ENCODE measurements around the gene DLEC1. TPM values are rescaled to one million over a fixed set of nuclear protein-coding genes. Genes with fewer than 3 reads are reported as not detected.

Gene DLEC1
- polyA plus RNA-seq, 1 donor from 2014 or later, result 0.25 TPM

DNA sequence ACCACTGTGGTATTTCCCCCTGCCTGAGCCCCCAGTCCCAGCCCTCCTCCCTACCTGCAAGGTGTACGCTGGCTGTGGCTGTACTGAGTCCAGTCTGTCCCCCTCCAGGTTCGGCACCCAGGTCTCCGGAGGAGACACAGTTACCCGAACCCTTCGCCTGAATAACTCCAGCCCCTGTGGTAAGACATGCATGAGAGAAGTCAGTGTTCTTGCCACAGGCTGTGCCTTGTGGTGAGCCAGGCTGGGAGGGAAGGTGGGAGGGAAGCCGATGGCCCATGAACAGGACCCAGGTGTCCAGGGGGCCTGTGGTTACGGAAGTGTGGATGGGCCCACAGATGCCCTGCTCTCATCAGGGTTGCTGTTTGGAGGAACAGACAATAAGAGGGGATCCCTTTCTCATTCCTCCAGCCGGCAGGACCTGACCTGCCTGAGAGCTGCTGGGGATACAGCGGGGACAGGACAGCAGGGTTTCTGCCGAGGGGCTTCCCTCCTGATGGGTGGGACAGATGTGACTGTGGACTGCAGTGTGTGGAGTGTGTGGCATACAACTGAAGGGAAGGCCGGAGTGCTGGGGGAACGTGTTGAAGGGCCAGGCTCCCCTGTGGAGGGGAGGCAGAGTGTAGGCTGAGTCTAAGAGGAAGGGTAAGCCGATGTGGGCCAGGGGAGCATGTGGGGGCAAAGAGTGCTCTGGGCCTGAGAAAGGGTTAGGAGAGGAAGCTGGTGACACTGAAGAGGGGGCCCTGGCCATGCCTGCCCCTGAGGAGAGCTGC lies 76.1 kb downstream of the DLEC1 start:
- Histone ChIP-seq H3K27me3 (ENCODE audit: insufficient read depth, low read depth, low read length) (no peaks in the 10 kb centered on the region), H4K20me1 (ENCODE audit: insufficient read depth) (no peaks in the 10 kb centered on the region), H3K9ac (ENCODE audit: low read length) (no peak overlapping the region), H3F3A (ENCODE audit: insufficient read depth, low read length, poor library complexity, severe bottlenecking) (no peaks in the 10 kb centered on the region), H2AFZ (ENCODE audit: low read depth, low read length) (no peak overlapping the region), H3K4me3 (ENCODE audit: low read length) (no peak overlapping the region), H3K36me3 (ENCODE audit: insufficient read depth, low read length) (no peaks in the 10 kb centered on the region), H3K79me2 (replicated peaks; ENCODE audit: insufficient read depth, low read length) (no peaks in the 10 kb centered on the region), H3K4me2 (ENCODE audit: low read length) (no peak overlapping the region), H3K9me2 (ENCODE audit: insufficient read depth, low read length) (no peaks in the 10 kb centered on the region), H3K27ac (ENCODE audit: low read length) (no peak overlapping the region), H3K9me3 (ENCODE audit: low read length) (no peaks in the 10 kb centered on the region)
- TF ChIP-seq, protein P1, sequence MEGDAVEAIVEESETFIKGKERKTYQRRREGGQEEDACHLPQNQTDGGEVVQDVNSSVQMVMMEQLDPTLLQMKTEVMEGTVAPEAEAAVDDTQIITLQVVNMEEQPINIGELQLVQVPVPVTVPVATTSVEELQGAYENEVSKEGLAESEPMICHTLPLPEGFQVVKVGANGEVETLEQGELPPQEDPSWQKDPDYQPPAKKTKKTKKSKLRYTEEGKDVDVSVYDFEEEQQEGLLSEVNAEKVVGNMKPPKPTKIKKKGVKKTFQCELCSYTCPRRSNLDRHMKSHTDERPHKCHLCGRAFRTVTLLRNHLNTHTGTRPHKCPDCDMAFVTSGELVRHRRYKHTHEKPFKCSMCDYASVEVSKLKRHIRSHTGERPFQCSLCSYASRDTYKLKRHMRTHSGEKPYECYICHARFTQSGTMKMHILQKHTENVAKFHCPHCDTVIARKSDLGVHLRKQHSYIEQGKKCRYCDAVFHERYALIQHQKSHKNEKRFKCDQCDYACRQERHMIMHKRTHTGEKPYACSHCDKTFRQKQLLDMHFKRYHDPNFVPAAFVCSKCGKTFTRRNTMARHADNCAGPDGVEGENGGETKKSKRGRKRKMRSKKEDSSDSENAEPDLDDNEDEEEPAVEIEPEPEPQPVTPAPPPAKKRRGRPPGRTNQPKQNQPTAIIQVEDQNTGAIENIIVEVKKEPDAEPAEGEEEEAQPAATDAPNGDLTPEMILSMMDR (IDR thresholded peaks at IDR 0.05; ENCODE audit: poor library complexity, severe bottlenecking), result no peak
- TF ChIP-seq, protein P2, sequence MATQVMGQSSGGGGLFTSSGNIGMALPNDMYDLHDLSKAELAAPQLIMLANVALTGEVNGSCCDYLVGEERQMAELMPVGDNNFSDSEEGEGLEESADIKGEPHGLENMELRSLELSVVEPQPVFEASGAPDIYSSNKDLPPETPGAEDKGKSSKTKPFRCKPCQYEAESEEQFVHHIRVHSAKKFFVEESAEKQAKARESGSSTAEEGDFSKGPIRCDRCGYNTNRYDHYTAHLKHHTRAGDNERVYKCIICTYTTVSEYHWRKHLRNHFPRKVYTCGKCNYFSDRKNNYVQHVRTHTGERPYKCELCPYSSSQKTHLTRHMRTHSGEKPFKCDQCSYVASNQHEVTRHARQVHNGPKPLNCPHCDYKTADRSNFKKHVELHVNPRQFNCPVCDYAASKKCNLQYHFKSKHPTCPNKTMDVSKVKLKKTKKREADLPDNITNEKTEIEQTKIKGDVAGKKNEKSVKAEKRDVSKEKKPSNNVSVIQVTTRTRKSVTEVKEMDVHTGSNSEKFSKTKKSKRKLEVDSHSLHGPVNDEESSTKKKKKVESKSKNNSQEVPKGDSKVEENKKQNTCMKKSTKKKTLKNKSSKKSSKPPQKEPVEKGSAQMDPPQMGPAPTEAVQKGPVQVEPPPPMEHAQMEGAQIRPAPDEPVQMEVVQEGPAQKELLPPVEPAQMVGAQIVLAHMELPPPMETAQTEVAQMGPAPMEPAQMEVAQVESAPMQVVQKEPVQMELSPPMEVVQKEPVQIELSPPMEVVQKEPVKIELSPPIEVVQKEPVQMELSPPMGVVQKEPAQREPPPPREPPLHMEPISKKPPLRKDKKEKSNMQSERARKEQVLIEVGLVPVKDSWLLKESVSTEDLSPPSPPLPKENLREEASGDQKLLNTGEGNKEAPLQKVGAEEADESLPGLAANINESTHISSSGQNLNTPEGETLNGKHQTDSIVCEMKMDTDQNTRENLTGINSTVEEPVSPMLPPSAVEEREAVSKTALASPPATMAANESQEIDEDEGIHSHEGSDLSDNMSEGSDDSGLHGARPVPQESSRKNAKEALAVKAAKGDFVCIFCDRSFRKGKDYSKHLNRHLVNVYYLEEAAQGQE (IDR thresholded peaks at IDR 0.05; ENCODE audit: borderline replicate concordance), result no peak
- TF ChIP-seq POLR2AphosphoS5 (IDR thresholded peaks at IDR 0.05) (no peak), SMC3 (conservative IDR thresholded peaks at IDR 0.05; ENCODE audit: poor library complexity) (no peak), EZH2 (IDR thresholded peaks at IDR 0.05; ENCODE audit: borderline replicate concordance, insufficient read depth, low read length, poor library complexity, severe bottlenecking) (no peak), RAD21 (conservative IDR thresholded peaks at IDR 0.05) (no peak), EP300 (conservative IDR thresholded peaks at IDR 0.05; ENCODE audit: poor library complexity, severe bottlenecking) (no peak), MXI1 (conservative IDR thresholded peaks at IDR 0.05; ENCODE audit: poor library complexity, severe bottlenecking) (no peak), TAF1 (IDR thresholded peaks at IDR 0.05; ENCODE audit: low read depth) (no peak)

DNA sequence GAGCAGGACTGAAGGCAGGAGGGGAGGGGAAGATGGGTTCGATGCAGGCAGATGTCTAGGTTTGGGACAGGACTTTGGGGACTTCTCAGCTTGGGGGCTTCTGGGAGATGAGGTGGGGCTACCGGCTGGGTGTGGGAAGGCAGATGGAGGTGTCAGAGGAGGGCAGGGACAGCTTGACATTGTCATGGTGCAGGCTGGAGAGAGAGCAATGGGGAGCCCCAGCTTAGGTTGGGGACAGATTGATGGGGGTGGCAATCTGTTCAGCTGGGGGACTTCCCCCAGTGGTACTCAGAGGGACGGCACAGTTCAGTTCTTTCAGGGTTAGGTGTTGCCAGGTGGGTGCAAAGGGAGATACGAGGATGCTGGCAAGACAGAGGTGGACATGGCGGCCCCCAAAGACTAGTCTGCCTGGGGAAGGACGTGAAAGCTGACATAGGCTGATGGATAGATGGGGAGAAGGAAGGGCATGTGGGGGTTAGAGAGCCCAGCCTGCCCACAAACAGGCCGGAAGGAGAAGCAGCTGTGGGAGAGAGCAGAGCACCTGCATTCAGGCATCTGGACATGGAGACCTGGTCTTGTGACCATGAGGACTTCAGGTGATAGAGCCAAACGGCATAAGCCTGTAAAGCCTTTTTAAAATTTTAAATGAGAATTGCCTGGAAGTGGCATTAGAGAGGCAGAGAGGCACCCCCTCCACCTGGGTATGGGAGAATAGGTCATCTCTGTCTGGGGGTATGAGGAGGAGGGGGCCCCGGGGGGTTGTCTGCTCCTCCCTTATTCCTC lies 76.8 kb downstream of the DLEC1 start:
- Histone ChIP-seq H3K4me3 (ENCODE audit: low read length) (no peak overlapping the region), H3K4me2 (ENCODE audit: low read length) (no peak overlapping the region), H3K79me2 (replicated peaks; ENCODE audit: insufficient read depth, low read length) (no peaks in the 10 kb centered on the region)

More for the DNA sequence above, 76.8 kb downstream of the DLEC1 start:
- H3F3A ChIP-seq (ENCODE audit: insufficient read depth, low read length, poor library complexity, severe bottlenecking), result no peaks in the 10 kb centered on the region
- no peak overlapping the region for H3K27ac ChIP-seq (ENCODE audit: low read length)
- H3K9ac ChIP-seq (ENCODE audit: low read length), result no peak overlapping the region
- no peaks in the 10 kb centered on the region for H3K27me3 ChIP-seq (ENCODE audit: insufficient read depth, low read depth, low read length)
- TF ChIP-seq SMC3 (conservative IDR thresholded peaks at IDR 0.05; ENCODE audit: poor library complexity) (no peak), POLR2AphosphoS5 (IDR thresholded peaks at IDR 0.05) (no peak), TAF1 (IDR thresholded peaks at IDR 0.05; ENCODE audit: low read depth) (no peak)
- TF ChIP-seq, protein P2 (IDR thresholded peaks at IDR 0.05; ENCODE audit: borderline replicate concordance), result no peak
- H3K9me3 ChIP-seq (ENCODE audit: low read length), result no peaks in the 10 kb centered on the region
- no peaks in the 10 kb centered on the region for H3K9me2 ChIP-seq (ENCODE audit: insufficient read depth, low read length)
- H2AFZ ChIP-seq (ENCODE audit: low read depth, low read length), result no peak overlapping the region
- no peaks in the 10 kb centered on the region for H3K36me3 ChIP-seq (ENCODE audit: insufficient read depth, low read length)
- no peaks in the 10 kb centered on the region for H4K20me1 ChIP-seq (ENCODE audit: insufficient read depth)
